ENCODE data around the gene BTN3A1.

The BTN3A1 gene

GRCh38 chr6:26440977-26441358, 38.9 kb downstream of the BTN3A1 start:
- TF ChIP-seq CTCF (IDR thresholded peaks at IDR 0.05), result no peak

- no peak for TF ChIP-seq CTCF (IDR thresholded peaks at IDR 0.05)
Measured at GRCh38 chr6:26441977-26442376, 39.9 kb downstream of the BTN3A1 start.

GRCh38 chr6:26445934-26446667, 44.0 kb downstream of the BTN3A1 start:
- TF ChIP-seq CTCF (IDR thresholded peaks at IDR 0.05), result no peak

- no peak for TF ChIP-seq CTCF (IDR thresholded peaks at IDR 0.05)
Measured at GRCh38 chr6:26447257-26447656, 45.2 kb downstream of the BTN3A1 start.

- no peak for TF ChIP-seq CTCF (IDR thresholded peaks at IDR 0.05)
Measured at GRCh38 chr6:26450240-26450639, 48.2 kb downstream of the BTN3A1 start.

GRCh38 chr6:26452631-26453235, 50.7 kb downstream of the BTN3A1 start:
- no peak for TF ChIP-seq CTCF (IDR thresholded peaks at IDR 0.05)

GRCh38 chr6:26454631-26455030, 52.6 kb downstream of the BTN3A1 start:
- TF ChIP-seq CTCF (IDR thresholded peaks at IDR 0.05), result no peak
